Activated effector memory CD4-positive, alpha-beta T cell treated with anti-CD3 and anti-CD28 coated beads, Interleukin-2, amount 50 U/mL, for 16 hours (primary cell): ENCODE results near the gene IFNA21.
"Not testable (repeated sequence)": the region's sequence is repeated elsewhere in the genome, so short reads cannot be mapped to it uniquely, and the experiment has no call there.

Source experiments
- DNase-seq: peaks from one replicate; pipeline ENCODE4 v3.0.0-alpha.2; 2020

IFNA21 gene

DNA sequence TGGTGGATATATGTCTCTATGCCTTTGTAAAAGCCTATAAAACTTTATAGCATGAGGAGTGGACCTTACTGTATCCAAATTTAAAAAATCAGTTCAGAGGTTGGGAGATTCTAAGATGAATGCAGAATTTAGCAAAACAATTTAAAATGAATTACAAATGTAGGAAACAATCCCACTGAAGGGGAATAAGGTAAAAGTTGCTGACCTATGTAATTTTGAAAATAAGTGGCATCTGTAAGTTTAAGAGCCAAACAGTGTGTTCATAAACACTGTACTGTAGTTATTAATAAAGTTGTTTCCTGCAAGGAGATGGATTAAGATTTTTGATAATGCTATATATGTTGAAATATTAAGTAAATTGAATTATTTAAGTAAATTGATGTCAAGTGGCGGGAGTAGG lies 29.4 kb downstream of the IFNA21 start:
- no peak for DNase-seq

DNA sequence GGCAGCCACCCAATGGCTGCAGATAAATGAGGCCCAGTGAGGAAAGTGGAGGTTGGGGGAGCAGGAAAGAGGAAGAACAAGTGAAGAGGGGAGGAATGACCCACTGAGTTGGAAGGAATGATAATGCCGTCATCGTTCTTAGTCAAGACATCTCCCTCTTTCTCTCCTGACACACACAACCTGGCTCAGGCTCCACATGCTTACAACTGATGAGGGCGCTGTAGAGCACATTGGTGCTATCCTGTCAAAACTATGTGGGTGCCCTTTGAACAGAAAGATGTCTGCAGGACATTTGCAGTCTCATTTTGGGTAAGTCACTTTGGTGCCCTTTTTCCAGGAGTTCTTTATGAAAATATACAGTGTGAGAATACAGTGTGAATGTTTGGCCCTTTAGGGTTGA lies 30.7 kb downstream of the IFNA21 start:
- DNase-seq: no peak

DNA sequence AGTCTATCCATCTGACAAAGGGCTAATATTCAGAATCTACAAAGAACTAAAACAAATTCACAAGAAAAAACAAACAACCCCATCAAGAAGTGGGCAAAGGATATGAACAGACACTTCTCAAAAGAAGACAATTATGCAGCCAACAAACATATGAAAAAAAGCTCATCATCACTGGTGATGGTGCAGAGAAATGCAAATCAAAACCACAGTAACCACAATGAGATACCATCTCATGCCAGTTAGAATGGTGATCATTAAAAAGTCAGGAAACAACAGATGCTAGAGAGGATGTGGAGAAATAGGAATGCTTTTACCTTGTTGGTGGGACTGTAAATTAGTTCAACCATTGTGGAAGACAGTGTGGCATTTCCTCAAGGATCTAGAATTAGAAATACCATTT lies 38.3 kb downstream of the IFNA21 start:
- DNase-seq: not testable (repeated sequence)

DNA sequence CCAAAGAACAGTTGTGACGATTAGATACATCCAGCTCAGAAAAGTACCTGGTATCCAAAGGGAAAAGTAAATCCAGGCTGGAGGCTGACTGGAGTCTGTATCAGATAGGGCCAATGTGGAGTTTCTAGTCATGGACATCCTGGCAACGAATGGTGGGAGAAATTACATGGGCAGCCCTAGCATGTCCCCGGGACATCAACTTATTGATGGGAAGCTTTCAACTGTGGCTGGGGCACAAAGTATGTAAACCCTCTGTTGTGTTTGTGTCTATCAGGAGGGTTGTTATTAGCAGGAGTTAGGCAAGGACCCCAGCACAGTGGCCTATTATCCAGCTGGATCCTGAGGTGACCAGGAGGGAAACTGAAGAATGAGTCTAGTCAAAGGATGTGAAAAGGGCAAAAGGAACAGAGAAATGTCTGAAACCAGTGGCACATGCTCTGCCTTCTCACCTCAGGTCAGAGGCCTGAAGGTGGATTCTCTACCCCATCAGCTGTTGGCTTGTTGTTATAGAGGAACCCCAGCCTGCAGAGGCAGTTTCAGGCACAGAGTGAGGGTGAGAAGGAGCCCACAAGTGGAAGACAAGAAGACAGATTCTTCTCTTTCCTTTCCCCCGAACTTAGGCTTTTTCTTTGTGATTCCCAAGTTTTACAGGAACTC lies 44.7 kb downstream of the IFNA21 start:
- DNase-seq: no peak

DNA sequence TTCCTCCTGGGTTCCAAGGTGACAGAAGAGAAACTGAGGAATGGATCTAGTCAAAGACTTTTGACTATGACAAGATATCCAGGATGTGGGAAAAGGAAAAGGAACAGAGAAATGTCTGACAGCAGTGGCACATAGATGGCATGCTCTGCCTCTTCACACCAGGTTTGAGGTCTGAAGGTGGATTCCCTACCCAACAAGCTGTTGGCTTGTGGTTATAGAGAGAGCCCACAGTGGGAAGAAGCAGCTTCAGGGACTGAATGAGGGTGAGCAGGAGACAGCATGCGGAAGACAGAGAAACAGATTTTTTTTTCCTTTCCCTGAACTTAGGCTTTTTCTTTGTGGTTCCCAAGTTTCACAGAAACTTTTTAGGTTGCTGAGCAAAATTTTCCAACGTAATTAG lies 45.4 kb downstream of the IFNA21 start:
- DNase-seq: no peak

DNA sequence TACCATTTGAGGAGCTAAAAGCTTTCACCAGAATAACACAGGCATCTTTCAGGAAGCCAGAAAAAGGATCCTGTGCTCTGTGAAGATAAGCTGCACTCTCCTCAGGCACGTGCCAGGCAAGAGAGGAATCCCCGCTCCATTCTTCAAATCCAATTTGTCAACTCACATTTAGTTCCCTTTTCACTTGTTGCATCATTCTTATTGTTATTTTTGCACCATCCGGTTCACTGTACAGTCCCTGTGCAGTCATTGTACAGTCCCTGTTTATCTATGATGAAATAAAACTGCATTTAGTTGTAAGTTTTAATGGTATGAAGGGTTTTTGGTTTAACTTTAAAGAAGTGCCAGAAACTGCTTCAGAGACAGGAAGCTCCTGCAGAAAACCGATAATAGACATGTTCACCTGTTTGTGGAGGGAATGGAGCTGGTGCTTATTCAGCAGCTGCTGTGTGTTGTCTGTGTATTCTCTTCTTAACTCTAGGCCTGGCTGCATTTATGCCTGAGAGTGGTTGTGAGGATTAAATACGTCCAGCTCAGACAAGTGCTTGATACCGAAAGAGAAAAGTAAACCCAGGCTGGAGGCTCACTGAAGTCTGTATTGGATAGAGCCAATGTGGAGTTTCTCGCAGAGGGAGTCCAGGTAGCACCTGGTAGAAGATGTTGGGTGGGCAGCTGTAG lies 47.2 kb downstream of the IFNA21 start:
- DNase-seq: no peak
